ENCODE results near the gene LAMB1. TPM values are rescaled to one million over a fixed set of nuclear protein-coding genes. Genes with fewer than 3 reads are reported as not detected.

The LAMB1 gene
- total and polyA plus RNA-seq, 9 donors, result 233 to 692 (median 529) TPM

GRCh38 chr7:107989618-107990373 lies 13.2 kb downstream of the LAMB1 start:
- 0% methylated on average over 2 of the region's 9 CpGs for WGBS (ENCODE audit: insufficient coverage)
- peak; percentile 92 for DNase-seq
- Histone ChIP-seq H3K27ac (ENCODE audit: low read length) (peak overlapping the region; percentile 63), H3K4me3 (ENCODE audit: low read length) (no peak overlapping the region), H3K4me1 (ENCODE audit: control insufficient read depth, insufficient read depth, low read length) (peaks cover 13% of the 10 kb centered on the region), H3K27me3 (ENCODE audit: control insufficient read depth, insufficient read depth, low read length) (no peaks in the 10 kb centered on the region), H3K36me3 (ENCODE audit: control insufficient read depth, insufficient read depth, low read length) (peaks cover 60% of the 10 kb centered on the region), H3K9me3 (replicated peaks; ENCODE audit: control insufficient read depth, low read depth, low read length) (no peaks in the 10 kb centered on the region)

GRCh38 chr7:107982918-107983389 lies 20.0 kb downstream of the LAMB1 start:
- H3K27me3 ChIP-seq (ENCODE audit: control insufficient read depth, insufficient read depth, low read length), result no peaks in the 10 kb centered on the region
- peaks cover 20% of the 10 kb centered on the region for H3K4me1 ChIP-seq (ENCODE audit: control insufficient read depth, insufficient read depth, low read length)
- H3K4me3 ChIP-seq (ENCODE audit: low read length), result no peak overlapping the region
- WGBS (ENCODE audit: insufficient coverage), result no CpG with 5 or more reads among the region's 2 CpGs
- H3K36me3 ChIP-seq (ENCODE audit: control insufficient read depth, insufficient read depth, low read length), result peaks cover 42% of the 10 kb centered on the region
- peak; percentile 98 for DNase-seq
- no peaks in the 10 kb centered on the region for H3K9me3 ChIP-seq (replicated peaks; ENCODE audit: control insufficient read depth, low read depth, low read length)
- H3K27ac ChIP-seq (ENCODE audit: low read length), result peak overlapping the region; percentile 69

- Histone ChIP-seq H3K27me3 (ENCODE audit: control insufficient read depth, insufficient read depth, low read length) (no peaks in the 10 kb centered on the region), H3K9me3 (replicated peaks; ENCODE audit: control insufficient read depth, low read depth, low read length) (no peaks in the 10 kb centered on the region), H3K4me1 (ENCODE audit: control insufficient read depth, insufficient read depth, low read length) (peaks cover 20% of the 10 kb centered on the region), H3K4me3 (ENCODE audit: low read length) (no peak overlapping the region), H3K36me3 (ENCODE audit: control insufficient read depth, insufficient read depth, low read length) (peaks cover 43% of the 10 kb centered on the region), H3K27ac (ENCODE audit: low read length) (peak overlapping the region; percentile 69)
- DNase-seq, result peak; percentile 83
- 12% methylated on average over 3 of the region's 9 CpGs for WGBS (ENCODE audit: insufficient coverage)
Observed at GRCh38 chr7:107982042-107982840, 20.7 kb downstream of the LAMB1 start.

- H3K4me3 ChIP-seq (ENCODE audit: low read length), result no peak overlapping the region
- no peak for DNase-seq
- no peaks in the 10 kb centered on the region for H3K9me3 ChIP-seq (replicated peaks; ENCODE audit: control insufficient read depth, low read depth, low read length)
- H3K27me3 ChIP-seq (ENCODE audit: control insufficient read depth, insufficient read depth, low read length), result no peaks in the 10 kb centered on the region
- H3K27ac ChIP-seq (ENCODE audit: low read length), result no peak overlapping the region
- WGBS (ENCODE audit: insufficient coverage), result 86% methylated on average over 2 of the region's 4 CpGs
- peaks cover 42% of the 10 kb centered on the region for H3K36me3 ChIP-seq (ENCODE audit: control insufficient read depth, insufficient read depth, low read length)
- peaks cover 22% of the 10 kb centered on the region for H3K4me1 ChIP-seq (ENCODE audit: control insufficient read depth, insufficient read depth, low read length)
Observed at GRCh38 chr7:107981466-107981865, 21.5 kb downstream of the LAMB1 start.

GRCh38 chr7:107980671-107981190 lies 22.2 kb downstream of the LAMB1 start:
- no peak for DNase-seq
- no peaks in the 10 kb centered on the region for H3K9me3 ChIP-seq (replicated peaks; ENCODE audit: control insufficient read depth, low read depth, low read length)
- 98% methylated on average over 8 of the region's 8 CpGs for WGBS (ENCODE audit: insufficient coverage)
- H3K4me1 ChIP-seq (ENCODE audit: control insufficient read depth, insufficient read depth, low read length), result peaks cover 22% of the 10 kb centered on the region
- H3K27ac ChIP-seq (ENCODE audit: low read length), result no peak overlapping the region
- H3K4me3 ChIP-seq (ENCODE audit: low read length), result no peak overlapping the region
- no peaks in the 10 kb centered on the region for H3K27me3 ChIP-seq (ENCODE audit: control insufficient read depth, insufficient read depth, low read length)
- H3K36me3 ChIP-seq (ENCODE audit: control insufficient read depth, insufficient read depth, low read length), result peaks cover 49% of the 10 kb centered on the region

- H3K9me3 ChIP-seq (replicated peaks; ENCODE audit: control insufficient read depth, low read depth, low read length), result no peaks in the 10 kb centered on the region
- no peak overlapping the region for H3K4me3 ChIP-seq (ENCODE audit: low read length)
- WGBS (ENCODE audit: insufficient coverage), result no CpG with 5 or more reads among the region's 3 CpGs
- peaks cover 54% of the 10 kb centered on the region for H3K36me3 ChIP-seq (ENCODE audit: control insufficient read depth, insufficient read depth, low read length)
- no peak overlapping the region for H3K27ac ChIP-seq (ENCODE audit: low read length)
- peaks cover 22% of the 10 kb centered on the region for H3K4me1 ChIP-seq (ENCODE audit: control insufficient read depth, insufficient read depth, low read length)
- no peaks in the 10 kb centered on the region for H3K27me3 ChIP-seq (ENCODE audit: control insufficient read depth, insufficient read depth, low read length)
- DNase-seq, result no peak
Observed at GRCh38 chr7:107980171-107980570, 22.8 kb downstream of the LAMB1 start.

GRCh38 chr7:107978815-107979408 lies 24.0 kb downstream of the LAMB1 start:
- H3K27ac ChIP-seq (ENCODE audit: low read length), result no peak overlapping the region
- WGBS (ENCODE audit: insufficient coverage), result no CpG with 5 or more reads among the region's 5 CpGs
- peaks cover 53% of the 10 kb centered on the region for H3K36me3 ChIP-seq (ENCODE audit: control insufficient read depth, insufficient read depth, low read length)

GRCh38 chr7:107977048-107977447 lies 25.9 kb downstream of the LAMB1 start:
- Histone ChIP-seq H3K4me1 (ENCODE audit: control insufficient read depth, insufficient read depth, low read length) (peaks cover 19% of the 10 kb centered on the region), H3K36me3 (ENCODE audit: control insufficient read depth, insufficient read depth, low read length) (peaks cover 59% of the 10 kb centered on the region), H3K27me3 (ENCODE audit: control insufficient read depth, insufficient read depth, low read length) (no peaks in the 10 kb centered on the region), H3K4me3 (ENCODE audit: low read length) (no peak overlapping the region), H3K27ac (ENCODE audit: low read length) (no peak overlapping the region), H3K9me3 (replicated peaks; ENCODE audit: control insufficient read depth, low read depth, low read length) (no peaks in the 10 kb centered on the region)
- no CpG with 5 or more reads among the region's 4 CpGs for WGBS (ENCODE audit: insufficient coverage)
- no peak for DNase-seq

More at GRCh38 chr7:107978815-107979408, 24.0 kb downstream of the LAMB1 start:
- H3K9me3 ChIP-seq (replicated peaks; ENCODE audit: control insufficient read depth, low read depth, low read length), result no peaks in the 10 kb centered on the region
- no peak for DNase-seq
- H3K4me3 ChIP-seq (ENCODE audit: low read length), result no peak overlapping the region
- peaks cover 21% of the 10 kb centered on the region for H3K4me1 ChIP-seq (ENCODE audit: control insufficient read depth, insufficient read depth, low read length)
- no peaks in the 10 kb centered on the region for H3K27me3 ChIP-seq (ENCODE audit: control insufficient read depth, insufficient read depth, low read length)

GRCh38 chr7:107976620-107977019 lies 26.3 kb downstream of the LAMB1 start:
- Histone ChIP-seq H3K27me3 (ENCODE audit: control insufficient read depth, insufficient read depth, low read length) (no peaks in the 10 kb centered on the region), H3K4me3 (ENCODE audit: low read length) (no peak overlapping the region), H3K9me3 (replicated peaks; ENCODE audit: control insufficient read depth, low read depth, low read length) (no peaks in the 10 kb centered on the region), H3K27ac (ENCODE audit: low read length) (no peak overlapping the region), H3K4me1 (ENCODE audit: control insufficient read depth, insufficient read depth, low read length) (peaks cover 22% of the 10 kb centered on the region), H3K36me3 (ENCODE audit: control insufficient read depth, insufficient read depth, low read length) (peaks cover 63% of the 10 kb centered on the region)
- no peak for DNase-seq
- 92% methylated on average over 1 of the region's 1 CpG for WGBS (ENCODE audit: insufficient coverage)

All from muscle of leg (tissue), 11 donors.